HL-60/S4 treated with retinoic acid at 250 ng/mL for 4 days and 3 days (cell line): Measurements from ENCODE around the gene HSPG2.

Experiments used
- in situ Hi-C: fragments of 300-500 bp; cut with MboI; formaldehyde crosslinking; loops from 2 replicates; pipeline ENCODE4 v1.7.0; 2022; ENCODE audit warnings: low sequenced_read_pairs

The HSPG2 gene

GRCh38 chr1:21774835-21775549 lies 162.1 kb downstream of the HSPG2 start:
- in situ Hi-C loops = no loop called here

- in situ Hi-C loops = no loop called here
Observed at GRCh38 chr1:21773585-21773984, 163.5 kb downstream of the HSPG2 start.
